ENCODE data around the gene ITPK1. TPM values are rescaled to one million over a fixed set of nuclear protein-coding genes. Genes with fewer than 3 reads are reported as not detected.

Gene ITPK1
- total RNA-seq, 2 experiments from 2014 or later = 17.8 to 34.7 TPM

DNA sequence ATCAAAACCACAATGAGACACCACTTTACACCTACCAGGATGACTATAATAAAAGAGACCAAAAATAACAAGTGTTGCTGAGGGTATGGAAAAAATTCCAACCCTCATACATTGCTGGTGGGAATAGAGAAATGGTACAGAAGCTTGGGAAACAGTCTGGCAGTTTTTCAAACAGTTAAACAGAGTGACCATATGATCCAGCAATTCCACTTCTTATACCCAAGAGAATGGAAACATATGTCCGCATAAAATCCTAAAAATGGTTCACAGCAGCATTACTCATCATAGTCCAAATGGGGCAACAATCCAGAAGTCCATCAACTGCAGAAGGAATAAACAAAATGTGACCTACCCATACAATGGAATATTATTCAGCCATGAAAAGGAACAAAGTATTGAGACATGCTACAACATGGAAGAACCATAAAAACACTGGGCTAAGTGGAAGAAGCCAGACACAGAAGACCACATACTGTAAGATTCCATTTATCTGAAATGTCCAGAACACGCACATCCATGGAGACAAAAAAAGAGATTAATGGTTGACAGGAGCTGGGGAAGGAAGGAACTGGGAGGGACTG, 148.3 kb downstream of the ITPK1 start:
- Histone ChIP-seq H3K4me3 (ENCODE audit: low read depth, low read length, poor library complexity, severe bottlenecking) (no peak overlapping the region), H3K27ac (ENCODE audit: low read depth, low read length, poor library complexity, severe bottlenecking) (no peak overlapping the region), H3K79me2 (ENCODE audit: insufficient read depth, low read depth, low read length) (no peaks in the 10 kb centered on the region), H3K36me3 (ENCODE audit: insufficient read depth, low read length) (no peaks in the 10 kb centered on the region), H3K4me2 (ENCODE audit: low read length) (no peak overlapping the region), H4K20me1 (ENCODE audit: insufficient read depth, low read length) (no peaks in the 10 kb centered on the region), H2AFZ (ENCODE audit: low read length) (no peak overlapping the region), H3K9me3 (ENCODE audit: low read length) (no peaks in the 10 kb centered on the region), H3K4me1 (ENCODE audit: insufficient read depth, low read length, poor library complexity, severe bottlenecking) (no peaks in the 10 kb centered on the region), H3K9me2 (ENCODE audit: insufficient read depth, low read length) (no peaks in the 10 kb centered on the region)
- ChIA-PET POLR2A (interaction anchor here (0.6 kb wide), 1 partner anchor 827 kb away, joined by 3 read pairs; no protein-coding TSS in a partner anchor), CTCF (ENCODE audit: unreplicated experiment) (interaction anchor here (0.6 kb wide), 1 partner anchor 629 kb away, joined by 3 read pairs; no protein-coding TSS in a partner anchor)
- TF ChIP-seq CTCF (conservative IDR thresholded peaks at IDR 0.05; ENCODE audit: low read length) = no peak
- DNase-seq (ENCODE audit: low spot score) = no peak
- intact Hi-C loops (cut with micrococcal nuclease; ENCODE audit: unreplicated experiment) = no loop called here
- BruUV-seq (replicated peaks) = no TSS peak

DNA sequence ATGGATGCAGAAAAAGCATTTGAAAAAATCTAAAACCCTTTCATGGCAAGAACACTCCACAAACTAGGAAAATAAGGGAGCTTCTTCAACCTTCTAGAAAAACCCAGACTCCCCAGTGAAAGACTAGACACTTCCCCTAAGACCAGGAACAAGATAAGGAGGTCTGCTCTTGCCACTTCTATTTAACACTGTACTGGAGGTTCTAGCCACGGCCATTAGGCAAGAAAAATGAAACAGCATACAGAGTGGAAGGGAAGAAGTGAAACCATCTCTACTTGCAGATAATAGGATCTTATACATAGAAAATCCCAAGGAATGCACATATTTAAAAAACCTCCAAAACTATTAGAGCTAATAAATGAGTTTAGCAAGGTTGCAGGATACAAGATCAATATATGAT, 150.4 kb downstream of the ITPK1 start:
- Histone ChIP-seq H3K9me3 (ENCODE audit: low read length) (no peaks in the 10 kb centered on the region), H3K4me3 (ENCODE audit: low read depth, low read length, poor library complexity, severe bottlenecking) (no peak overlapping the region), H3K36me3 (ENCODE audit: insufficient read depth, low read length) (no peaks in the 10 kb centered on the region), H3K27ac (ENCODE audit: low read depth, low read length, poor library complexity, severe bottlenecking) (no peak overlapping the region), H3K4me1 (ENCODE audit: insufficient read depth, low read length, poor library complexity, severe bottlenecking) (no peaks in the 10 kb centered on the region), H2AFZ (ENCODE audit: low read length) (no peak overlapping the region), H3K9me2 (ENCODE audit: insufficient read depth, low read length) (no peaks in the 10 kb centered on the region), H3K79me2 (ENCODE audit: insufficient read depth, low read depth, low read length) (no peaks in the 10 kb centered on the region), H3K4me2 (ENCODE audit: low read length) (no peak overlapping the region), H4K20me1 (ENCODE audit: insufficient read depth, low read length) (no peaks in the 10 kb centered on the region)
- no TSS peak for BruUV-seq (replicated peaks)
- ChIA-PET CTCF (ENCODE audit: unreplicated experiment) (no interaction called here), POLR2A (interaction anchor here (0.6 to 0.7 kb wide), 2 partner anchors 141 to 1469 kb away, joined by 3 read pairs; no protein-coding TSS in a partner anchor)
- TF ChIP-seq CTCF (conservative IDR thresholded peaks at IDR 0.05; ENCODE audit: low read length) = no peak
- TF ChIP-seq EZH2phosphoT487 (IDR thresholded peaks at IDR 0.05; ENCODE audit: borderline replicate concordance, low read depth, low read length) = no peak
- DNase-seq (ENCODE audit: low spot score) = no peak
- intact Hi-C loops (cut with micrococcal nuclease; ENCODE audit: unreplicated experiment) = no loop called here

Measured in OCI-LY7 (cell line).